IPS-NIHi7 (cell line): ENCODE results near the gene IL1RAPL2.
A peak's percentile ranks its signal among the peaks of the same experiment; 100 is the strongest.

Experiments used
- DNase-seq: peaks from one replicate; pipeline ENCODE4 v3.0.0; 2012; ENCODE audit warnings: mixed read lengths; ENCODE audit errors: extremely low spot score

The IL1RAPL2 gene

GRCh38 chrX:105462186-105462585 lies 896.2 kb downstream of the IL1RAPL2 start:
- DNase-seq, result no peak

- DNase-seq, result no peak
Observed at GRCh38 chrX:105463473-105463872, 897.5 kb downstream of the IL1RAPL2 start.

DNA sequence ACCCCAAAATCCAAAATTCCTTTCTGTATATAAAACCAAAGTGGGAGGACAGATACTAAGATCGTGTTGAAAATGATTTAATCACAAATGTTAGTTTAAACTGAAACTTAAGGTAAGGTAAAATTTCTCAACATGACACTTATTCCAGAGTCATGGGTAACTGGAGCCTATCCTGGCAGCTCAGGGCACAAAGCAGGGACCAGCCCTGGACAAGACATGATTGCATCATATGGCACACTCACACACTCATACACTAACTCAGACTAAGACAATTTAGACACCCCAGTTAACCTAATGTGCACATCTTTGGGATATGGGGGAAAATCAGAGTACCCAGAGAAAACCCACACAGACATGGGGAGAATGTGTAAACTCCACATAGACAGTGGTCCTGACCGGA lies 898.6 kb downstream of the IL1RAPL2 start:
- DNase-seq, result no peak

DNA sequence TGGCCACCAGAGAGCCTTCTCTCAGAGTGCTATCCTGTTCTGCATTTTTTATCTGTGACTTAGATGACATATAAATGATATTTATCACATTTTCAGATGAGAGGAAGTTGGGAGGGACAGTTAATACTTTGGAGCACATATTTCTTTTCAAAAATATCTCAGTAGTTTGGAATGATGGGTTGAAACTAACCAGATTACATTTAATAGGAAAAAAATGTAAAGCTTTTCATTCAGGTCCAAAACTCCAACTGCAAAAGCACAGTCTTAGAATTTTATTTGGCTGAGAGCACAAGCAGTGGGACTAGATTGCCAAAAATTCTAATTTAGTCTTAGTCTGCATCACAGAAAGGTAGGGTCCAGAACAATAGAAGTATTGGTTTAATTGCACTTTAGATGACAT lies 902.7 kb downstream of the IL1RAPL2 start:
- DNase-seq, result no peak

- no peak for DNase-seq
Observed at GRCh38 chrX:105471597-105471996, 905.6 kb downstream of the IL1RAPL2 start.

- peak; percentile 15 for DNase-seq
Observed at GRCh38 chrX:105475801-105476200, 909.8 kb downstream of the IL1RAPL2 start.

GRCh38 chrX:105477351-105477750 lies 911.4 kb downstream of the IL1RAPL2 start:
- no peak for DNase-seq

GRCh38 chrX:105480646-105481310 lies 914.8 kb downstream of the IL1RAPL2 start:
- DNase-seq, result no peak

DNA sequence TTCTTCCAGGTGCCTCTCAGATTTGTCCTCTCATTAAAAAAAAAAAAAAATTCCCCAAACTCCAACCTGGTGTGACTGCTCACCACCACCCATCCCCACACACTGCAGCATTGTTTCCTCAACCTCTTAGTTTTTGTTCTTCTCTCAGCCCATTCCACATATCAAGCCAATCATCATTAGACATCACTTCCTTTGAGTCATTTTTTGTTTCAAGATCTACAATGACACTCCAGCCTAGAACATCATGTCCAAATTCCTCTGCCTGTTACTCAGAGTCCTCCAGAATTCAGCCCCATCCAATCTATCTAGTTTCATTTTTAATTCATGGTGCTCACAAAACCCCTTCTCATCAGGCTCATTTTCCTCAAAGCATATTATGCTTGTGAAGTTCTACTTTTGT lies 917.0 kb downstream of the IL1RAPL2 start:
- no peak for DNase-seq

- no peak for DNase-seq
Observed at GRCh38 chrX:105488716-105489115, 922.7 kb downstream of the IL1RAPL2 start.

DNA sequence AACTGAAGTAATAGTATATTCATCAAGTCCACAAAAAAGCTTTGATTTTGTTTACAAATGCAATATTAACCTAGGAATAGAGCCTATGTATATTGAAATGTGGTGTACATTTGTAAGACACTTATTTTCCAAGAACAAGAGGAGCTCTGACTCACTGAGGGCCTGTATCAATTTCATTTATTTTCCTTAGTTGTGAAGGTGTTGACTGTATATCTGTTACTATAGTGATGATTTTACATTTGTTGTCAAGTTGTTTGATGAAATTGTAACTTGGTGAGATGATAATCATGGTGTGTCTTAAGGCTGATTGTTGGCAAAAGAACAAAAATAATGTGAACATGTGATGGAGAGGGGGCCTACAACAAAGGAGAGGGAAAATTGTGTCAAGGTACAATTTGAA lies 929.4 kb downstream of the IL1RAPL2 start:
- no peak for DNase-seq

- no peak for DNase-seq
Observed at GRCh38 chrX:105502336-105502735, 936.3 kb downstream of the IL1RAPL2 start.

DNA sequence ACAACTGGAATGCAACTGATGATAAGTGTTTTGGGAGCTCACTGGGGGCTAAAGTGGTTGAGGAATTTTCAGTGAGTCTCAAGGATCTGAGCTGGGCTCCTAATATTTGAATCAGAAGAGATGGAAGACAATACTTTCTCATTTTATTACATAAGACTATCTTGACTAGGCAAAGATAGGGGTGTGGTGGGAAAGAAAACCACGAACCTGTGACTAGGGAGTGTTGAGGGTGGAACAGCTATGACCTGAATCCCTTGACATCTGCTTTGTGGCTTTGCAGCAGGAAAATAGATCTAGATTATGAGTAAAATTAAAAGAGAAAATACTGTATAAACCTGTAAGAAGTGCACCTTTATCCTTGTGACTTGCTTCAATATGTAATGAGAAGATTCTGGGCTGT lies 949.6 kb downstream of the IL1RAPL2 start:
- DNase-seq, result no peak

GRCh38 chrX:105526431-105526830 lies 960.4 kb downstream of the IL1RAPL2 start:
- no peak for DNase-seq

GRCh38 chrX:105527759-105528158 lies 961.8 kb downstream of the IL1RAPL2 start:
- no peak for DNase-seq

DNA sequence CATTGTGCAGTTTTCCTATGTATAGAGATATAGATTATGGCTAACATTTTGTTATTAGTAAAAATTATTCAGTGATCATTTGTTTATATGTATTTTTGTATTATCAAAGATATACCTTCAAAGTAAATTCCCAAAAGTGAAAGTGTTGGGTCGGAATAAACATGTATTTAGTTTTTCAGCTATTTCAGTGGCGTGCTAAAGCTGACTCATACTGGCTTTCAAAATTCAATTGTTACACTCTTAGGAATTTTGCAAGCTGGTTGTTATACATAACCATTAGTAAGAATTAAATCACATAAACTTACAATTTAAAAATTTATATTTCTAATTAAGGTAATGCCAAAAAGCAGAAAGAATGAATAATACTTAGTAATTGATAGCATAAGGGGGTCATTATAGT lies 968.0 kb downstream of the IL1RAPL2 start:
- DNase-seq, result no peak

GRCh38 chrX:105543283-105543682 lies 977.3 kb downstream of the IL1RAPL2 start:
- peak; percentile 10 for DNase-seq

- DNase-seq, result no peak
Observed at GRCh38 chrX:105550043-105550663, 984.2 kb downstream of the IL1RAPL2 start.

DNA sequence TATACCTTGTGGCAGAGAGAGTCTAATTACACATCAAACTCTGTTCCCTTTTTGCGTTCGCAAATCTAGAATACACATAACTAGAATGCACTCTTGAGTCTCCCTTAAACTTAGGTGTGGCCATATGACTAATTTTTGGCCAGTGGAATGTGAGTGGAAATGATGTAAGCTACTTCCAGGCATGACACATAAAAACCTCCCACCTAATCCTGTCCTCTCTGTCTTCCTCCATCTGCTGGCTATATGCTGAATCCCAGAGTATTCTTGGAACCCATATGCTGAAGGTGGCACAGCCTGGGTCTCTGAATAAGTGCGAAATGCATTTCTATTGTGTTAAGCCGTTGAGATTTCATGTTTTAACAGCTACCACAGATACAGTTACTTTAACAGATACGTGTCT lies 986.4 kb downstream of the IL1RAPL2 start:
- no peak for DNase-seq

GRCh38 chrX:105553118-105553517 lies 987.1 kb downstream of the IL1RAPL2 start:
- no peak for DNase-seq

DNA sequence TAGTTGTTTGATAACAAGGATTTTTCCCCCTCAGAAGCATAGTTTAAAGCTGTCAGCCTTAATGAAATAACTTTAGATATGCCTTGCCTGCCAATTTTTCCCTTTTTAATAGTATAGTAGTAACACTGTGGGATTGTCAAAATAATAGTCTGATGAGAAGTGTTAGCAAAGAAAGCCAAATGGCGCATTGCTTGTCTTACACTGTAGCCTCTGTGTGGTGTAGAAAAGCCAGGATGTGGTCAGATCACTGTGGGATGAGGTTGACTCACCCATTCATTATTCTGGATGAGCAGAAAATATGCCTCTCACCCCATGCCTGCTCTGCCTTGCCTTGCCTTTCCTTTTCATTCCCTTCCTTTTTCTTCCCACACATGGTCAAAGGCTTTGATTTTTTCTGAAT lies 998.5 kb downstream of the IL1RAPL2 start:
- no peak for DNase-seq

GRCh38 chrX:105565856-105566255 lies 999.9 kb downstream of the IL1RAPL2 start:
- no peak for DNase-seq

DNA sequence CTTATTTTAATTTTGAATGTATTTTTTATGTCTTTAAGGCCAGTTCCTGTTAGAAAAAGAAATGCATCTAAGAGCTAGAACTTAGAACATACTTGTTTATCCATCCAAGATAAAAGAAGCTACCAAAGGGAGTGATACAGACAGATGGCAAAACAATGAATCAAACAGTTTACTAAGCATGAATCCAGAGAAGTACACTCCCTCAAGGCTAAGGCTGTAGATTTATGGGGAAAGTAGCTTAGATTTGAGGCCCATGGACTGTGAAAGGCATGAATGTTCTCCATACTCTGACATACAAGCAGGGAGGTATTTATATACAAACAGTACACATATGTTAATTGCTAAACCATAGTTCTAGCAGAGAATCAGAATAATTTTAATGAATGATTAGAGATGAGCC lies 1001.1 kb downstream of the IL1RAPL2 start:
- no peak for DNase-seq

- no peak for DNase-seq
Observed at GRCh38 chrX:105608745-105609144, 1042.7 kb downstream of the IL1RAPL2 start.
